Caco-2 (cell line): ENCODE measurements around the gene LONP1. TPM values are rescaled to one million over a fixed set of nuclear protein-coding genes. Genes with fewer than 3 reads are reported as not detected.

Experiments
- BruUV-seq: library from RNA; stranded (reverse); fragments of 400-500 nt; replicated peaks from 2 replicates; lab custom pipeline; 2021; lab: Mats Ljungman, UMichigan
- CTCF ChIA-PET: fragments of 300-600 bp; sonication (Branson Sonifier 250); formaldehyde crosslinking; loops from one replicate; lab custom pipeline; 2022; ENCODE audit warnings: antibody characterized with exemption; lab: Charles Lee
- POLR2A ChIA-PET: fragments of 300-600 bp; sonication (Branson Sonifier 250); formaldehyde crosslinking; loops from one replicate; lab custom pipeline; 2022; ENCODE audit warnings: antibody characterized with exemption; lab: Charles Lee
- DNase-seq, 2 experiments: peaks; one replicate each; pipeline versions ENCODE4 v3.0.0 to v3.0.0-alpha.2; 2020 to 2022
- H3K27me3 ChIP-seq: replicated peaks from 2 replicates; pipeline ENCODE4 v1.6.0; 2011; ENCODE audit warnings: low read length; ENCODE audit not compliant: control insufficient read depth, insufficient read depth
- H3K36me3 ChIP-seq: 2 replicates; pipeline ENCODE4 v1.5.1; 2011; ENCODE audit warnings: low read length; ENCODE audit not compliant: control insufficient read depth, insufficient read depth
- H3K4me1 ChIP-seq: fragments of 250-450 bp; sonication (Bioruptor Pico); 2 replicates; pipeline ENCODE4 v1.5.1; 2020; ENCODE audit warnings: mild to moderate bottlenecking
- H3K4me3 ChIP-seq: 2 replicates; pipeline ENCODE4 v1.5.1; 2011; ENCODE audit warnings: low read depth, mild to moderate bottlenecking, control low read depth, low read length
- H3K9me3 ChIP-seq: fragments of 250-450 bp; sonication (Bioruptor Pico); 2 replicates; pipeline ENCODE4 v1.5.1; 2020; ENCODE audit warnings: mild to moderate bottlenecking, moderate library complexity
- H3K27ac Mint-ChIP-seq: one replicate; pipeline ENCODE4 v1.8.0; 2022; ENCODE audit warnings: mixed read lengths; ENCODE audit not compliant: unreplicated experiment
- H3K27me3 Mint-ChIP-seq: one replicate; pipeline ENCODE4 v1.8.0; 2022; ENCODE audit warnings: mixed read lengths; ENCODE audit not compliant: insufficient read depth, unreplicated experiment
- H3K36me3 Mint-ChIP-seq: one replicate; pipeline ENCODE4 v1.8.0; 2022; ENCODE audit warnings: mild to moderate bottlenecking, mixed read lengths; ENCODE audit not compliant: insufficient read depth, unreplicated experiment
- H3K4me1 Mint-ChIP-seq: one replicate; pipeline ENCODE4 v1.8.0; 2022; ENCODE audit warnings: low read depth, mixed read lengths; ENCODE audit not compliant: unreplicated experiment
- H3K4me3 Mint-ChIP-seq: one replicate; pipeline ENCODE4 v1.8.0; 2022; ENCODE audit warnings: mild to moderate bottlenecking, moderate library complexity, mixed read lengths; ENCODE audit not compliant: unreplicated experiment
- H3K9me3 Mint-ChIP-seq: one replicate; pipeline ENCODE4 v1.8.0; 2022; ENCODE audit warnings: mixed read lengths; ENCODE audit not compliant: unreplicated experiment
- intact Hi-C: fragments of 100-400 bp; cut with micrococcal nuclease; formaldehyde crosslinking; loops from one replicate; pipeline ENCODE4 v1.10.0; 2022; ENCODE audit not compliant: unreplicated experiment
- total RNA-seq: library from RNA; stranded (reverse); gene quantifications from 2 replicates; pipeline ENCODE4 v1.2.3, GENCODE V29; 2022
- TF ChIP-seq, protein P1 (sequence below), 2 experiments: fragments of 200-600 bp in 1 of 2; IDR thresholded peaks; 1 replicate in 1 of 2; 2 replicates in 1 of 2; pipeline versions ENCODE4 v1.5.1 to v1.8.0; 2011 to 2022; ENCODE audit warnings: antibody characterized with exemption in 1 of 2, control low read depth in 1 of 2, inconsistent platforms in 1 of 2, low read depth in 1 of 2, low read length in 1 of 2, mild to moderate bottlenecking in 1 of 2, moderate library complexity in 1 of 2; ENCODE audit not compliant: insufficient read depth in 1 of 2, severe bottlenecking in 1 of 2, unreplicated experiment in 1 of 2

The LONP1 gene
- total RNA-seq, 1 experiment from 2014 or later = 208 TPM

DNA sequence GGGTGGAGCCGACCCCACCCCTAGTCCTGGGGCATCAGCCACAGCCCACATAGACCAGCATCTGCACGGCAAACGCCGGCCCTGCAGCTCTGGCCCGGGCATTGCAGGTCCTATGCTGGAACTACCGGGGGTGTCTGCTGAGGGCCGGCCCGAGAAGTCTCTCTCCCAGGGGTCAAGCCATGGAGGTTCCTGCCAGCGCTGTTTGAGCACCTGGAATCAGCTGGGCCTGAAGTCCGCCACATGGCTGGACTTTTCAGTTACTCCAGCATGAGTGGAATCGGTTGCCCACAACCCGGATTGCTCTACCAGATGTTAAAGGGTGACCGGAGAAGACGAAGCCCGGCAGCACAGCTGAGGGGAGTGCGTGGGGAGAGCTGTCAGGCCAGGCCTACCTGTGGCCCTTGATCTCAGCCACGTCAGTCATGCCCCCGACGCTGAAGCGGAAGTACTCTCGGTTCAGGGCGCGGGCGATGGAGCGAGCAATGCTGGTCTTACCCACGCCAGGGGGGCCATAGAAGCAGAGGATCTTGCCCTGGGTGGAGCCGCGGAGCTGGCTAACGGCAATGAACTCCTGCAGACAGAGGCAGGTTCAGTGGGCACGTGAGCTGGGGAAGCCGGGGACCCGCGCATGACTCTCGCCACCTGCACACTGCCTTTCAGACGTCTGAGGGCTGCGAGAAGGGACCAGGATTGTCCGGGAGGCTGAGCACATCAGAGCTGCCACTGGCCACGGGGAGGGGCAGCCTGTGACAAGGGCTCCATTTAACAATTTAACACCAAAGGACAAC lies 21.1 kb downstream of the LONP1 start:
- H3K9me3 Mint-ChIP-seq = no peaks in the 10 kb centered on the region
- ChIA-PET POLR2A (interaction anchor here (0.6 to 1.1 kb wide), 2 partner anchors 8 to 1597 kb away, joined by 3 to 4 read pairs; no protein-coding TSS in a partner anchor), CTCF (no interaction called here)
- Histone ChIP-seq H3K27me3 (no peaks in the 10 kb centered on the region), H3K4me3 (no peak overlapping the region), H3K4me1 (no peaks in the 10 kb centered on the region), H3K36me3 (peaks cover 4% of the 10 kb centered on the region), H3K9me3 (no peaks in the 10 kb centered on the region)
- TF ChIP-seq, protein P1, sequence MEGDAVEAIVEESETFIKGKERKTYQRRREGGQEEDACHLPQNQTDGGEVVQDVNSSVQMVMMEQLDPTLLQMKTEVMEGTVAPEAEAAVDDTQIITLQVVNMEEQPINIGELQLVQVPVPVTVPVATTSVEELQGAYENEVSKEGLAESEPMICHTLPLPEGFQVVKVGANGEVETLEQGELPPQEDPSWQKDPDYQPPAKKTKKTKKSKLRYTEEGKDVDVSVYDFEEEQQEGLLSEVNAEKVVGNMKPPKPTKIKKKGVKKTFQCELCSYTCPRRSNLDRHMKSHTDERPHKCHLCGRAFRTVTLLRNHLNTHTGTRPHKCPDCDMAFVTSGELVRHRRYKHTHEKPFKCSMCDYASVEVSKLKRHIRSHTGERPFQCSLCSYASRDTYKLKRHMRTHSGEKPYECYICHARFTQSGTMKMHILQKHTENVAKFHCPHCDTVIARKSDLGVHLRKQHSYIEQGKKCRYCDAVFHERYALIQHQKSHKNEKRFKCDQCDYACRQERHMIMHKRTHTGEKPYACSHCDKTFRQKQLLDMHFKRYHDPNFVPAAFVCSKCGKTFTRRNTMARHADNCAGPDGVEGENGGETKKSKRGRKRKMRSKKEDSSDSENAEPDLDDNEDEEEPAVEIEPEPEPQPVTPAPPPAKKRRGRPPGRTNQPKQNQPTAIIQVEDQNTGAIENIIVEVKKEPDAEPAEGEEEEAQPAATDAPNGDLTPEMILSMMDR (IDR thresholded peaks at IDR 0.05; ENCODE audit: insufficient read depth in 1 of 2, low read depth in 1 of 2, low read length in 1 of 2, severe bottlenecking in 1 of 2, unreplicated experiment in 1 of 2) = no peak
- DNase-seq = no peak
- H3K4me3 Mint-ChIP-seq = no peak overlapping the region
- H3K27ac Mint-ChIP-seq = no peak overlapping the region
- no TSS peak for BruUV-seq
- no peaks in the 10 kb centered on the region for H3K27me3 Mint-ChIP-seq
- intact Hi-C loops = no loop called here
- no peaks in the 10 kb centered on the region for H3K4me1 Mint-ChIP-seq
- H3K36me3 Mint-ChIP-seq = peaks cover 95% of the 10 kb centered on the region

DNA sequence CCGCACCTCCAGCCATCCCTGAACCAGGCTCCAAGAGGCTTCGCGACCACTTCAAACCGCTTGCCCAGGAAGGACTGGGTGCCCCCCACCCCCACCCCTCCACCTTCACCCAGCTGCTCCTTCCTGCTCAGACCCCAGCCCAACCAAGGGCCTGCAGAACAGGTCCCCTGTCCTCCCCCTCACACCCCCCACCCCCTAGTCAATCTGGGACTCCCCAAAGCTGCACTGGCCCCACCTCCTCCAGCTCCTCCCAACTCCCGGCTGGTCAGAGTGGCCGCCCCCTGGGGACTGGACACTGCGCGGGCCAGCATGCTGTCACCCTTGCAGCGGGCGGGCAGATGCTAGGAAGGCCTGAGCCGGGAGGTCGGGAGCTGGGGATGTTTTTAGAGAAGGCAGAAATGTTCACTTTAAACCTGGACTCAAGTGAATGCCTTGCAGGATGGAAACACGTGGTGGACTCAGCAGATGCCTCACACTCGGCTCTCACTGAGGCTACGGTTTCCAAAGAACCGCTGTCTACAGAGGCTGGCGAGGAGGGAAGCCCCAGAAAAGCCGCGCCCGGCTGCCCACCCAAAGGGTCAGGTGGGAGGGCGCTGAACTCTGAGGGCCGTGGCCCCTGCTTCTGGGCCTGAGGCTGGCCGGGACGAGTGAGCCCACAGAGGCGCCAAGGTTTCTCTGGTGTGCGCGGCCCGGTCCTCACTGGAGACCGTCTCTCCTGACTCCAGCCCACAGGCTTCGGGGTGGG lies 21.9 kb downstream of the LONP1 start:
- H3K36me3 ChIP-seq = peaks cover 4% of the 10 kb centered on the region
- CTCF ChIA-PET = interaction anchor here (0.6 kb wide), 1 partner anchor 10 kb away, joined by 3 read pairs; no protein-coding TSS in a partner anchor

More for the DNA sequence above, 21.9 kb downstream of the LONP1 start:
- peak overlapping the region; percentile 24 for H3K27ac Mint-ChIP-seq
- BruUV-seq = no TSS peak
- Histone ChIP-seq H3K27me3 (no peaks in the 10 kb centered on the region), H3K4me1 (no peaks in the 10 kb centered on the region), H3K9me3 (no peaks in the 10 kb centered on the region), H3K4me3 (no peak overlapping the region)
- no peaks in the 10 kb centered on the region for H3K27me3 Mint-ChIP-seq
- TF ChIP-seq, protein P1 (IDR thresholded peaks at IDR 0.05; ENCODE audit: insufficient read depth in 1 of 2, low read depth in 1 of 2, low read length in 1 of 2, severe bottlenecking in 1 of 2, unreplicated experiment in 1 of 2) = no peak
- H3K4me3 Mint-ChIP-seq = no peak overlapping the region
- intact Hi-C loops = no loop called here
- no peaks in the 10 kb centered on the region for H3K4me1 Mint-ChIP-seq
- H3K36me3 Mint-ChIP-seq = peaks cover 95% of the 10 kb centered on the region
- no peak for DNase-seq
- POLR2A ChIA-PET = interaction anchor here (0.5 to 0.6 kb wide), 2 partner anchors 154 to 1597 kb away, joined by 3 to 4 read pairs; no protein-coding TSS in a partner anchor
- no peaks in the 10 kb centered on the region for H3K9me3 Mint-ChIP-seq
